Lung (tissue), 12 donors: Measurements from ENCODE around the gene CTNNBIP1. TPM values are rescaled to one million over a fixed set of nuclear protein-coding genes. Genes with fewer than 3 reads are reported as not detected.

ENCODE experiments used
- ATAC-seq: fragments of 200-7000 bp; cut with Tn5 transposase; one replicate; pipeline ENCODE4 v1.9.1; 2020; ENCODE audit warnings: moderate number of reproducible peaks; ENCODE audit not compliant: insufficient read depth, low FRiP score
- DNase-seq, 3 donors: peaks; one replicate each; pipeline ENCODE4 v3.0.0-alpha.2; 2013 to 2017
- H3K27ac ChIP-seq, 2 donors: one replicate each; pipeline ENCODE4 v1.5.1; 2013; ENCODE audit warnings: mild to moderate bottlenecking in 2 of 2, moderate library complexity in 2 of 2, control low read depth in 1 of 2, inconsistent platforms in 1 of 2, low read depth in 1 of 2, low read length in 1 of 2
- H3K27me3 ChIP-seq, 3 donors: one replicate each; pipeline ENCODE4 v1.5.1; 2013; ENCODE audit warnings: low read length in 2 of 3; ENCODE audit not compliant: control insufficient read depth in 3 of 3, insufficient read depth in 3 of 3
- H3K36me3 ChIP-seq, 4 donors: one replicate each; pipeline ENCODE4 v1.5.1; 2013; ENCODE audit warnings: low read length in 4 of 4, mild to moderate bottlenecking in 1 of 4, moderate library complexity in 1 of 4; ENCODE audit not compliant: control insufficient read depth in 4 of 4, insufficient read depth in 4 of 4
- H3K4me1 ChIP-seq, 5 donors: one replicate each; pipeline ENCODE4 v1.5.1; 2013; ENCODE audit warnings: low read length in 5 of 5, mild to moderate bottlenecking in 2 of 5, moderate library complexity in 1 of 5; ENCODE audit not compliant: control insufficient read depth in 5 of 5, insufficient read depth in 5 of 5
- H3K4me3 ChIP-seq: one replicate; pipeline ENCODE4 v1.5.1; 2013; ENCODE audit warnings: mild to moderate bottlenecking, control low read depth, moderate library complexity
- H3K9ac ChIP-seq, 2 donors: one replicate each; pipeline ENCODE4 v1.5.1; 2013; ENCODE audit warnings: low read length in 2 of 2, control low read depth in 1 of 2; ENCODE audit not compliant: insufficient read depth in 1 of 2
- H3K9me3 ChIP-seq, 4 donors: one replicate each; pipeline ENCODE4 v1.5.1; 2013; ENCODE audit warnings: low read length in 3 of 4, mild to moderate bottlenecking in 1 of 4, moderate library complexity in 1 of 4; ENCODE audit not compliant: control insufficient read depth in 4 of 4, insufficient read depth in 3 of 4
- WGBS, 2 donors: extraction: QIAGEN DNeasy Blood & Tissue Kit; methylation state at CpG; one replicate each; pipeline ENCODE4 v1.1.7; 2013; 5-methylcytosine and 5-hydroxymethylcytosine counted together
- polyA plus RNA-seq, 2 donors: library from polyadenylated mRNA; stranded (reverse); fragments of 200-250 nt; gene quantifications; one replicate each; pipeline ENCODE4 v1.2.1, GENCODE V29; 2013
- total RNA-seq, 2 donors: library from RNA; depleted of rRNA in 1 of 2; stranded (reverse); fragments of >200 nt in 1 of 2; gene quantifications; one replicate each; pipeline ENCODE4 v1.2.1, GENCODE V29; 2014 to 2021
- TF ChIP-seq, protein P1 (sequence below): IDR thresholded peaks from 2 replicates; pipeline ENCODE4 v1.5.1; 2012; ENCODE audit warnings: mild to moderate bottlenecking; ENCODE audit errors: control extremely low read depth, extremely low read depth
- donor health status: control.
- donor health status: control.
- donor health status: Bipolar disorder and iron deficiency.
- donor health status: healthy.
- donor health status: DM: yes; HTN: yes; CAD: no.

The CTNNBIP1 gene
- total and polyA plus RNA-seq, 4 donors: 31.2 to 57.1 (median 32.2) TPM

DNA sequence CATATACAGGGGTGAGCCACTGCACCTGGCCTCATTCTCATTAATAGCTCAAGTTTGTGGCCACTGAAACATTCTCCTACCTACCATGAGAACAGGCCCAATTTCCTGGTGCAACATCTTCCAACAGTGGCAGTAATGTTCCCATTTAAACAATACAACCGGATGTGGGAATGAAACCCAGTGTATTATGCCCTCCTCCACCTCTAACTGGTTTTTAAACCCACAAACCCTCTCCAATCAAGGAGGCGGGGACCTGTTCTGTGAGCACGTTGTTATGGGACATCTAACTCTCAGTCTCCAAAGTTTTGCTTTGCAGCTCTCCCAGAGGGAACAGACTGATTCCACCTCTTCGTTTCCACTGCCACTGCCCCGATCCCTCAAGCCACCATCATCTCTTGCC lies 2.6 kb downstream of the CTNNBIP1 start:
- Histone ChIP-seq H3K9me3 (no peaks in the 10 kb centered on the region), H3K4me3 (no peak overlapping the region), H3K27me3 (no peaks in the 10 kb centered on the region), H3K27ac (peak overlapping the region in 1 of 2 donors; percentile 72), H3K4me1 (peaks cover 4 to 19% (median 17%) of the 10 kb centered on the region in 5 donors), H3K9ac (no peak overlapping the region), H3K36me3 (no peaks in the 10 kb centered on the region)
- ATAC-seq (no peak), DNase-seq (no peak)
- WGBS, 2 donors: 64 to 74% methylated on average over 5 of the region's 5 CpGs
- TF ChIP-seq, protein P1, sequence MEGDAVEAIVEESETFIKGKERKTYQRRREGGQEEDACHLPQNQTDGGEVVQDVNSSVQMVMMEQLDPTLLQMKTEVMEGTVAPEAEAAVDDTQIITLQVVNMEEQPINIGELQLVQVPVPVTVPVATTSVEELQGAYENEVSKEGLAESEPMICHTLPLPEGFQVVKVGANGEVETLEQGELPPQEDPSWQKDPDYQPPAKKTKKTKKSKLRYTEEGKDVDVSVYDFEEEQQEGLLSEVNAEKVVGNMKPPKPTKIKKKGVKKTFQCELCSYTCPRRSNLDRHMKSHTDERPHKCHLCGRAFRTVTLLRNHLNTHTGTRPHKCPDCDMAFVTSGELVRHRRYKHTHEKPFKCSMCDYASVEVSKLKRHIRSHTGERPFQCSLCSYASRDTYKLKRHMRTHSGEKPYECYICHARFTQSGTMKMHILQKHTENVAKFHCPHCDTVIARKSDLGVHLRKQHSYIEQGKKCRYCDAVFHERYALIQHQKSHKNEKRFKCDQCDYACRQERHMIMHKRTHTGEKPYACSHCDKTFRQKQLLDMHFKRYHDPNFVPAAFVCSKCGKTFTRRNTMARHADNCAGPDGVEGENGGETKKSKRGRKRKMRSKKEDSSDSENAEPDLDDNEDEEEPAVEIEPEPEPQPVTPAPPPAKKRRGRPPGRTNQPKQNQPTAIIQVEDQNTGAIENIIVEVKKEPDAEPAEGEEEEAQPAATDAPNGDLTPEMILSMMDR: no peak

DNA sequence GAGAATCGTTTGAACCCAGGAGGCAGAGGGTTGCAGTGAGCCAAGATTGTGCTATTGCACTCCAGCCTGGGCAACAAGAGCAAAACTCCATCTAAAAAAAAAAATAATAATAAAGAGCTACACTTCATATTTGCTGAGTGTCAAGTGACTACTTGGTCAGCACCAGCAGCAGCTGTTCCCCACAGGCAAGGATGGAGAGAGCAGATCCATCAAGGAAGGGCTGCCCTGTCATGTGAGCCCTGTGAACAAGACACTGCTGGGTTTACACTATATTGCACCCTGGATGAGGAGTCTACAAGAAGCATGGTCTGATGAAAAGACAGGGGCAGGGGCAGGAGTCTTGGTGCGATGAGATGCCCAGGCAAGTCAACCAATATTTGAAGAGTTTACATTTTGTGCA lies 3.6 kb downstream of the CTNNBIP1 start:
- 94 to 95% methylated on average over 2 of the region's 2 CpGs for WGBS, 2 donors
- no peak for ATAC-seq
- DNase-seq: no peak
- H3K9me3 ChIP-seq: no peaks in the 10 kb centered on the region
- H3K4me1 ChIP-seq: peaks cover 4 to 27% (median 16%) of the 10 kb centered on the region in 5 donors
- H3K27ac ChIP-seq: no peak overlapping the region
- no peak overlapping the region for H3K4me3 ChIP-seq
- H3K36me3 ChIP-seq: no peaks in the 10 kb centered on the region
- TF ChIP-seq, protein P1: no peak
- no peaks in the 10 kb centered on the region for H3K27me3 ChIP-seq
- H3K9ac ChIP-seq: no peak overlapping the region

DNA sequence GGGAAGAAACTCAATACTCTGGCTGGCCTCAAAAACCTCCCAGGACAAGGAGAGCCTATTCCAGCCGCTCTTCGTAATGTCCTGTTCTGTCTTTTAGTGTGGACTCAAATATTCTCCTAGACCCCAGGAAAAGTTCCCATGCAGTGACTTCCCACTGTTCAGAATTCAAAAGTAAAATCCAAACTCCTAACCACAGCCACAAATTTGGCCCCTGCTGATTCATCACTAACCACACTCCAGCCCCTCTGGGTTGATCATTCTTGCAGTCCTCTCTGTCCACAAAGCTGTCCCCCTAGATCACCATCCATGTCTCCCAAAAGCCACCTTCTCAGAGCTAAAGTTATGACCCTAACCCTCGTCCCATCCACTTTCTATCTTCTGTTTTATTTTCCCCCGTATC lies 5.1 kb downstream of the CTNNBIP1 start:
- Histone ChIP-seq H3K9me3 (no peaks in the 10 kb centered on the region), H3K27ac (peak overlapping the region; percentile 32 to 35), H3K36me3 (no peaks in the 10 kb centered on the region), H3K9ac (no peak overlapping the region), H3K4me1 (peaks cover 12 to 29% (median 23%) of the 10 kb centered on the region in 5 donors), H3K4me3 (no peak overlapping the region), H3K27me3 (no peaks in the 10 kb centered on the region)
- TF ChIP-seq, protein P1: no peak
- ATAC-seq: no peak
- 72 to 83% methylated on average over 4 of the region's 4 CpGs for WGBS, 2 donors
- no peak for DNase-seq

DNA sequence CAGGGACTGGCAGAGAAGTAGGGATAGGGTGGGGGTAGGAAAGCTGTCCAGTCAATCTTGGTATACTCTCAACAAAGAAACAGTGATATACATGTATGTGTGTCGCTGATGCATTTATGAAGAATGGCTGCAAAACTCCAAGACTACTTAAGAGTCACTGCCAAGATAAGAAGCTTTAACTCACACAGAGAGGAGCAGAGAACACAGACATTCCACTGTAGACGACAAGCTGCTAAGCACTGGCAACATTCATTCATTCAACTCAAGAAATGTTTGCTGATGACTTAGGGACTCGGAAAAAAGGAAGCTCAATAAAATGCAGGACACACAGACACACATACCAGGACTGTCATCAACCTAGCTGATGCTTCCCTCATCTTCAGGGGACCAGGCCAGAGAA lies 5.5 kb downstream of the CTNNBIP1 start:
- Histone ChIP-seq H3K9me3 (no peaks in the 10 kb centered on the region), H3K9ac (no peak overlapping the region), H3K36me3 (no peaks in the 10 kb centered on the region), H3K27ac (peak overlapping the region; percentile 32 to 35), H3K4me3 (no peak overlapping the region), H3K4me1 (peaks cover 13 to 29% (median 24%) of the 10 kb centered on the region in 5 donors), H3K27me3 (no peaks in the 10 kb centered on the region)
- 62 to 72% methylated on average over 3 of the region's 3 CpGs for WGBS, 2 donors
- DNase-seq (no peak), ATAC-seq (no peak)
- TF ChIP-seq, protein P1: no peak
